Hippocampal formation (tissue), 2 donors: Measurements from ENCODE around the gene ALPK3.

Experiments used
- DNase-seq, 2 donors: peaks; one replicate each; lab custom pipeline; 2025; lab: John Stamatoyannopoulos, UW

ALPK3 gene, protein sequence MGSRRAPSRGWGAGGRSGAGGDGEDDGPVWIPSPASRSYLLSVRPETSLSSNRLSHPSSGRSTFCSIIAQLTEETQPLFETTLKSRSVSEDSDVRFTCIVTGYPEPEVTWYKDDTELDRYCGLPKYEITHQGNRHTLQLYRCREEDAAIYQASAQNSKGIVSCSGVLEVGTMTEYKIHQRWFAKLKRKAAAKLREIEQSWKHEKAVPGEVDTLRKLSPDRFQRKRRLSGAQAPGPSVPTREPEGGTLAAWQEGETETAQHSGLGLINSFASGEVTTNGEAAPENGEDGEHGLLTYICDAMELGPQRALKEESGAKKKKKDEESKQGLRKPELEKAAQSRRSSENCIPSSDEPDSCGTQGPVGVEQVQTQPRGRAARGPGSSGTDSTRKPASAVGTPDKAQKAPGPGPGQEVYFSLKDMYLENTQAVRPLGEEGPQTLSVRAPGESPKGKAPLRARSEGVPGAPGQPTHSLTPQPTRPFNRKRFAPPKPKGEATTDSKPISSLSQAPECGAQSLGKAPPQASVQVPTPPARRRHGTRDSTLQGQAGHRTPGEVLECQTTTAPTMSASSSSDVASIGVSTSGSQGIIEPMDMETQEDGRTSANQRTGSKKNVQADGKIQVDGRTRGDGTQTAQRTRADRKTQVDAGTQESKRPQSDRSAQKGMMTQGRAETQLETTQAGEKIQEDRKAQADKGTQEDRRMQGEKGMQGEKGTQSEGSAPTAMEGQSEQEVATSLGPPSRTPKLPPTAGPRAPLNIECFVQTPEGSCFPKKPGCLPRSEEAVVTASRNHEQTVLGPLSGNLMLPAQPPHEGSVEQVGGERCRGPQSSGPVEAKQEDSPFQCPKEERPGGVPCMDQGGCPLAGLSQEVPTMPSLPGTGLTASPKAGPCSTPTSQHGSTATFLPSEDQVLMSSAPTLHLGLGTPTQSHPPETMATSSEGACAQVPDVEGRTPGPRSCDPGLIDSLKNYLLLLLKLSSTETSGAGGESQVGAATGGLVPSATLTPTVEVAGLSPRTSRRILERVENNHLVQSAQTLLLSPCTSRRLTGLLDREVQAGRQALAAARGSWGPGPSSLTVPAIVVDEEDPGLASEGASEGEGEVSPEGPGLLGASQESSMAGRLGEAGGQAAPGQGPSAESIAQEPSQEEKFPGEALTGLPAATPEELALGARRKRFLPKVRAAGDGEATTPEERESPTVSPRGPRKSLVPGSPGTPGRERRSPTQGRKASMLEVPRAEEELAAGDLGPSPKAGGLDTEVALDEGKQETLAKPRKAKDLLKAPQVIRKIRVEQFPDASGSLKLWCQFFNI (N-terminal part only)

GRCh38 chr15:84816694-84817465, at the start of gene ALPK3:
ALPK3 (plus strand) TSS chr15:84817356; CDS start chr15:84817453, 97 bp downstream.
- DNase-seq = no peak

DNA sequence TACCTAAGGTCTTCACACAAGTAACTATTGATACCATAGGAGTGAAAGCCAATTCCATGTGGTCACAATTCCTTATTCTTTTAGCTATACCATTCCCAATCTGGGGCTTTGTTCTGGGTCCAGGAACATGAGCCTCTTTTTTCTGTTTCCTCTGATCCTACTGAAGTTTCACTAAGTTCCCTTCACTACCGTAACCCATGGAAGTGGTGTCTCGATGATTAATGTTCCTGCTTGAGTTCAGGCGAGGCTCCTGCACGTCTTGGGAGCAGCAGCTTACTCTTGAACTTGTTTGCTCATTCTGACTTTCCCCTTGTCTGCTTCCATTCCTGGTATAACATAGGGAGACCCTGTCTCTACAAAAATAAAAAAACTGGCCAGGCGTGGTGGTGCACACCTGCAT, 45.1 kb upstream of the ALPK3 start:
- no peak for DNase-seq

DNA sequence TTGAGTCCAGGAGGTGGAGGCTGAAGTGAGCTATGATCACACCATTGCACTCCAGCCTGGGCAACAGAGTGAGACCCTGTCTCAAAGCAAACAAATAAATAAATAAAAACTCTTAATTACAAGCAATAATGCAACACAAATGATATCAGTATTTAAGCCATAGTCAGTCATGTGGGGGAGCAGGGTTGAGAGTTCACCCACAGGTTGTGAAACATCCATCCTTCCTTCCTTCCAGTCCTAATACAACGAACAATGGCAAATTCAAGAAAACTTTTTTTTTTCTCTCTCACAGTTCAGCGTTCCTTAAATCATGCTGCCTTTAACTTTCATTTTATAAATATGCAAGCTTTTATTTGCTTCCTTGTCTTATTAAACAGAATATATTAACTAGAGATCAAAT, 44.7 kb upstream of the ALPK3 start:
- no peak for DNase-seq

- no peak for DNase-seq
Measured at GRCh38 chr15:84773716-84774115, 43.4 kb upstream of the ALPK3 start.

DNA sequence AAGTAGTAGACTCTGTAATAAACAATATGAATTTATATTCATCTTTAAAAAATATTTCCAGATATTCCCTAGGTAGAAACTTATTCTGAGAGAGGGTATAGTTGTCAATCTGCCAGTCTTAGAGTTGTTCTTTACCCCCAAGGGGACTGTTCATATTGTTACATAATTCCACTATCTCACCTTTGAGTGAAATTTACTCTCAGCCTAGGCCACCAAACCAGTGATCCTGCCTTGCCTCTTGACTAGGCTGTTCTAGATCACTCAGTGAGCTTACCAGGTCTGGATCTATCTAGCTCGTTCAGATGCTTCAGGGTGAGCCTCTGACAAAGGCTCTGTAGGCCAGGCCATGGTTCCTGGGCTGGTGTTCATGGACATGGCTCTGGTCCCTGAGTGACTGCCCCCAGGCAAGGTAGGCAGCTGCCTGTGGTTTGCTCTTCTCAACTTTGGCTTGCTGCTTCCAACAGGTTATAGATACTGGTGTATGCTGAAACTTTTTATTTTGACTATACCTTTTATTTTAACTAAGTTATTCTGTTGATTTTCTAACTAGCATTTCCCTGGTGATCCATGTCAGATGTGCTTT, 41.2 kb upstream of the ALPK3 start:
- no peak for DNase-seq

GRCh38 chr15:84778194-84778593, 39.0 kb upstream of the ALPK3 start:
- no peak for DNase-seq

DNA sequence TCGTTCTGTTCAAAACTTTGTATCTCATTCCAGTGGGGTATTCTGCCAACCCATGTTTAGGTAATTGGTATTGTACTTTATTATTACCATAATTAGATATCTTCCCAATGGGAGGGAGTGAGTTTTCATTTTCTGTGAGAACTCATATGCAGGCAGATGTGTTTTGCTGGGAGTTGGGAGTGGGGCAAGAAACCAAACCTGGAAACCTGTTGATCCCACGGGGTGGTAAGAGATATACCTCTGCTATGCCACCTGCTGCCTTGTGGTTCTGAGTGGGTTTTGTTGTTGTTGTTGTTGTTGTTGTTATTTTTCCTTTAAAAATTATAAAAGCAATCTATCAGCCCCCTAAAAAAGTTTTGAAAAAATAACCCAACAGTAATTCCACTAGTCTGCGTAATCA, 36.7 kb upstream of the ALPK3 start:
- DNase-seq = no peak

DNA sequence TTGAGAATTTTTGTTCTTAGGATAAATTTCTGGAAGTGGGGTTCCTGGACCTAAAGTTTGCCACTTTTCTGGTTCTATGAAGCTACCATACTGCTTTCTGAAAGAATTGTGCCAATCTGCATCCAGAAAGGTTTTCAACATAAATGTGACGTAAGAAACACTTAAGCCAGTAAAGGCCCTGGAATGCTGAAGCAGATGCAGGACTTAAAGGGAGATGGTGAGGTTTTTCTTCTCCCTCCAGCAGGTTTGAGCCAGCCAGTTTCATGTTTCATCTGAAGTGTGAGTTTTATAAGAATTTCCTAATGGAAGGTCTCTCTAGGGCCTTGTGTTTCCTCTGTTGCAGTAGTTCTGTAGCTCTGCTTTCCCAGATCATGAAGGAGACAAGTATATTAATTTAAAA, 35.7 kb upstream of the ALPK3 start:
- no peak for DNase-seq

DNA sequence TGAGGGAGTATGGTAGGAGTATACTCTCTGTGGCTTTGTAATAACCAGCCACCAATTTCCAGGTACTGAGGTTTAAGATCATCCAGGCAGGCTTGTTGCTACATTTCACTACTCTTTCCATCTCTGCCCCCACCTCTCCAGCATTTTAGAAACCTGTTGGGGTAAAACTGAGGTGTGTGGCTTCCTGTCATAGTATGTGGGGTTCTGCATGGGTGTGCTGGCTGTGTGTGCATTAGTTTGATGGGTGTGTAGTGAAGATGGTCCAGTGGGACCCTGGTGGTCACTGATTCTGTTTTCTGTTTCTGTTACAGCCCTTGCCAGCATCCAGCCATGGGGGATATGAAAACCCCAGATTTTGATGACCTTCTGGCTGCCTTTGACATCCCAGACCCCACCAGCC, 34.8 kb upstream of the ALPK3 start:
- no peak for DNase-seq

DNA sequence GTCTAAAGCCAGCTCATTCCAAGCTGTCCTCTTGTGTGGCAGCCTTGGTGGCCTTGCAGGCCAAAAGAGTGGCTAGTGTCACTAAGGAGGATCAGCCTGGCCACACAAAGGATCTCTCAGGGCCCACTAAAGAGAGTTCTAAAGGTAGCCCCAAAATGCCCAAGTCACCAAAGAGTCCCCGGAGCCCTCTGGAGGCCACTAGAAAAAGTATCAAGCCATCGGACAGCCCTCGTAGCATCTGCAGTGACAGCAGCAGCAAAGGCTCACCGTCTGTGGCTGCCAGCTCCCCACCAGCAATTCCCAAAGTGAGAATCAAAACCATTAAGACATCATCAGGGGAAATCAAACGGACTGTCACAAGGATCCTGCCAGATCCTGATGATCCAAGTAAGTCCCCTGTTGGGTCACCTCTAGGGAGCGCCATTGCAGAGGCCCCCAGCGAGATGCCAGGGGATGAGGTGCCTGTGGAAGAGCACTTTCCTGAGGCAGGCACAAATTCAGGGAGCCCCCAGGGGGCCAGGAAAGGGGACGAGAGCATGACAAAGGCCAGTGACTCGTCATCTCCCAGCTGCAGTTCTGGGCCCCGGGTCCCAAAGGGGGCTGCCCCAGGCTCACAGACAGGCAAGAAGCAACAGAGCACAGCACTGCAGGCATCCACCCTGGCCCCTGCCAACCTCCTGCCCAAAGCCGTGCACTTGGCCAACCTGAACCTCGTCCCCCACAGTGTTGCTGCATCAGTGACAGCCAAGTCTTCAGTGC, 33.5 kb upstream of the ALPK3 start:
- no peak for DNase-seq

DNA sequence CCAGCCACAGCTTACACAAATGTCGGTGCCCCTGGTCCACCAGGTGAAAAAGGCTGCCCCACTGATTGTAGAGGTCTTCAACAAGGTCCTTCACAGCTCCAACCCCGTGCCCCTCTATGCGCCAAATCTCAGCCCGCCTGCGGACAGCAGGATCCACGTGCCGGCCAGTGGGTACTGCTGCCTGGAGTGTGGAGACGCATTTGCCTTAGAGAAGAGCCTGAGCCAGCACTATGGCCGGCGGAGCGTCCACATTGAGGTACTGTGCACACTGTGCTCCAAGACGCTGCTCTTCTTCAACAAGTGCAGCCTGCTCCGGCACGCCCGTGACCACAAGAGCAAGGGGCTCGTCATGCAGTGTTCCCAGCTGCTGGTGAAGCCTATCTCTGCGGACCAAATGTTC, 32.9 kb upstream of the ALPK3 start:
- DNase-seq = no peak

DNA sequence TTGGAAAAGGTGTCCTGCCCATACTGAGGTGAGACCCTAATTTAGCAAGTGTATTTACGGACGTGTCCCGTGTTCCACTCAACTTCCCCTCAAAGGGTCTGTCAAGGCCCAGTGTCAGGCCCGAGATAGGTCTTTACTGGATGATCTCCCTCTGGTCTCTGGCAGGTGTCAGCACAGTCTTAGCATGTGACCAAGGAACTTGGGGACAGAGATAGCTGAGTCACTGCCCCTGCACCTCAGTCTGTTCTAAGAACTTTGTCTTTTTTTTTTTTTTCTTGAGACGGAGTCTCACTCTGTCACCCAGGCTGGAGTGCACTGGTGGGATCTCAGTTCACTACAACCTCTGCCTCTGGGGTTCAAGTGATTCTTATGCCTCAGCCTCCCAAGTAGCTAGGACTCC, 32.1 kb upstream of the ALPK3 start:
- no peak for DNase-seq

- no peak for DNase-seq
Measured at GRCh38 chr15:84788500-84788899, 28.7 kb upstream of the ALPK3 start.

GRCh38 chr15:84789762-84790161, 27.4 kb upstream of the ALPK3 start:
- DNase-seq = no peak

- DNase-seq = no peak
Measured at GRCh38 chr15:84790676-84791075, 26.5 kb upstream of the ALPK3 start.

DNA sequence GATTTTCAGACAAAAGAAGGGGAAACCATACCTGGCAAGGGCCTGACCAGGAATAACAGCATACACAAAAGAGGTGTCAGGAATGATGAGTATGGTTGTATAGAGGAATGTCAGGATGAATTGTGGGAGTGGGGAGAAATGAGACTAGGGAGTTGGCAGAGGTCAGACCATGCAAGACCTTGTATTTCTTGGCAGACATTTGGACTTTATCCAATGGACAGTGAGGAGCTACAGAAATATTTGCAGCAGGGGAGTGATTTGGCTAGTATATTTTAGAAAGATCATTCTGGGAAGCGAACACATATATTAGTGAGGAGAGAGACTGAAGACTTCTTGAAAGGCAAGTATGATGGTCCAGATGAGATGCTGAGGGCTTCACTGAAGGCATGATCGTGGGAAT, 25.4 kb upstream of the ALPK3 start:
- DNase-seq = no peak

DNA sequence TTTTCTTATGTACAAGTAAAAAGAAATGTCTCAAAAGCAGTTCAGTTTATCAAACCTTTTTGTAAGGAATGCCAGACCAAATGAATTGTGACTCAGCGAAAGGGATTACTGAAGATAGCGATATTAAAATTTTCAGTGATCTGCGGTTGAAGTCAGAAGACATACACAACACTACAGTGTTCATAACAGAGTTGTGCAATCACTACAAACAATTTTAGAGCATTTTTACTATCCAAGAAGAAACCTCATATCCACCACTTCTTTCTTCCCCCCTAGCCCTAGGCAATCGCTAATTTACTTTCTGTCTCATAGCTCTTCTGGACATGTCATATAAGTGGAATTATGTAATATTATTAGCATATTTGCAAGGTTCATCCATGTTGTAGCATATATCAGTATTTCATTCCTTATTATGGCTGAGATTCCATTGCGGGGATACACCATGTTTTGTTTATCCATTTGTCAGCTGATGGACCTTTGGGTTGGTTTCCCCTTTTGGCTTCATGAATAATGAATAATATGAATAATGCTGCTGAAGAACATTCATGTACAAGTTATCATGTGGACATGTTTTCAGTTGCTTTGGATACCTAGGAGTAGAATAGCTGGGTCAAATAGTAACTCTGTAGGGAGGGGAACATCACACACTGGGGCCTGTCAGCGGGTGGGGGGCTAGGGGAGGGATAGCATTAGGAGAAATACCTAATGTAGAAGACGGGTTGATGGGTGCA, 23.6 kb upstream of the ALPK3 start:
- no peak for DNase-seq

GRCh38 chr15:84794162-84794547, 23.0 kb upstream of the ALPK3 start:
- DNase-seq = no peak

- no peak for DNase-seq
Measured at GRCh38 chr15:84795186-84795585, 22.0 kb upstream of the ALPK3 start.

DNA sequence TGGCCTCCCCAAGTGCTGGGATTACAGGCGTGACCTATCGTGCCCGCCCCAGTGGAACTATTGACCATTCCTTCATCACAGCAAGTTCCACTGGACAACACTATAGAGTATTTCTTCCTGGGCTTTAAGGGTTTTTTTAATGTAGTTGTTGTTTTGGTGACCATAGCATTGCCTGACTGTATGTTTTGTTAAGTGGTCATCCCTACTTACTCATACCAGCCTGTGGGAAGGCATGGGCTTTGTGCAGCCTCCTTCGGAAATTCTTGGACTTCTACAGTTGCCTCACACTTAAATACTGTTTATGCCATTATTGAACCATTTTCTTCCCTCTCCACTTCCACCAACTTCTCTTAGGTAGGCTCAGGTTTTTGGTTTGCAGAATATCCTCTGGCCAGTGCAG, 19.9 kb upstream of the ALPK3 start:
- DNase-seq = no peak
